HG03039 (cell line): Measurements from ENCODE around the gene GNB2.
"Not testable (repeated sequence)": the region's sequence is repeated elsewhere in the genome, so short reads cannot be mapped to it uniquely, and the experiment has no call there.

Source experiments
- ATAC-seq: cut with Tn5 transposase; IDR thresholded peaks from one replicate; pipeline ENCODE4 v1.9.1; 2021; ENCODE audit warnings: mild to moderate bottlenecking, moderate library complexity; ENCODE audit not compliant: unreplicated experiment

The GNB2 gene

DNA sequence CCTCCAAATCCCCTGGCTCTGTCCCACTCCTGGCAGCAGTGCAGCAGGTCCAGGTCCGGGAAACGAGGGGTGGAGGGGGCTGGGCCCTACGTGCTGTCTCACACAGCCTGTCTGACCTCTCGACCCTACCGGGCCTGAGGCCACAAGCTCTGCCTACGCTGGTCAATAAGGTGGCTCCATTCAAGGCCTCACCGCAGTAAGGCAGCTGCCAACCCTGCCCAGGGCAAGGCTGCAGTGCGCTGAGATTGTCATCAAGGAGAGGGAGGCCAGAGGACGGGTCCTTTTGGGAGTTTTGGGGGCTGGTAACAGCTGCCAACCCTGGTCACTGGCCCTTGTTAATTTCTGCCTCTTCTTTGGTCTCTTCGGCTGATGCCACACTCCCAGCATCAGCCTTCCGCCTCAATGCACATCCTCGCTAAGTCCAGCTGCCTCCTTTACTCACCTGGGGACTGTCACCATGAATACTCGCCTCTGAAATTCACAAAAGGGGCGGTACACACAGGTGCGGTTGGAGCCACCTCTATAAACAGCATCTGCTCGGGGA, 50.3 kb downstream of the GNB2 start:
- ATAC-seq: no peak

DNA sequence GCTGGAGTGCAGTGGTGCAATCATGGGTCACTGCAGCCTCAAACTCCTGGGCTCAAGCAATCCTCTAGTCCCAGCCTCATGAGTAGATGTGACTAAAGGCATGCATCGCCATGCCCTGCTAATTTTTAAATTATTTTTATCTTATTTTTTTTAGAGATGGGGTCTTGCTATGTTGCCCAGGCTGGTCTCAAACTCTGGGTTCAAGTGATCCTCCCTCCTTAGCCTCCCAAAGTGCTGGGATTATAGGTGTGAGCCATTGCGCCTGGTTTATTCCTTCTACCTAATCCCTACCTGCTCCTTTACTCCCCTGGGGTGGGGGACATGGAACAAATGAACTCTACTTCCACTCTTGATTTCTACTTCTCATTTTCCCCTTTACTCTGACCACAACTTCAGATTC, 50.8 kb downstream of the GNB2 start:
- not testable (repeated sequence) for ATAC-seq

DNA sequence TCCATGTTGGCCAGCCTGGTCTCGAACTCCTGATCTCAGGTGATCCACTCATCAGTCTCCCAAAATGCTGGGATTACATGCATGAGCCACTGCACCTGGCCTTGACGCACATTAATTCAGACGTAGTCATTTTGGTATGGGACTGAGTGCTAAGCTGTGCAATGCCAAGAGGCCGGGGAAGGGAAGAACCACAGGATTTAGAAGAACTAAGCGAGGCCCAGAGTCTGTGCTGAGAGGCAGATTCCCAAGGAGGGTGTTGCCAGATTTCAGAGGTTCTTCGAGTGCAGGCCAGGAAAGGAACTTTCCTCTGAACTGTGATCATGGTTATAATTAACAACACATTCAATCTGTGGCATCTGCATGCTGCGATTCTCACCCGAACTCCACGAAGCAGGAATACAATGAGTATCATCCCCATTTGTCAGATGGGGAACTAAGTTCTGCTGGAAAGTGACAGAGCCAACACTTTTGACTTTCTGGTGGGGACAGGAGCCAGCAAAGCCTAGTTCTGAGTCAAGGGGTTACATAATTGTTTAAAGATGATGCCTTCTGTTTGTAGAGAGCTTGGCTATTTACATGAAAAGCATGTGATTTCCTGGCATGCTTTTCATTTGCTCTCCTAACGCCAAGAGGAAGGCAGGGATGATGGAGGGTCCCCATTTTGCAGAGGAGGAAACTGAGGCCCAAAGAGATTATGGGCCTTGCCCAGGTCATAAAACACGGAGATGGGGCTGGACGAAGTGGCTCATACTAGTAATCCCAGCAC, 53.6 kb downstream of the GNB2 start:
- no peak for ATAC-seq

DNA sequence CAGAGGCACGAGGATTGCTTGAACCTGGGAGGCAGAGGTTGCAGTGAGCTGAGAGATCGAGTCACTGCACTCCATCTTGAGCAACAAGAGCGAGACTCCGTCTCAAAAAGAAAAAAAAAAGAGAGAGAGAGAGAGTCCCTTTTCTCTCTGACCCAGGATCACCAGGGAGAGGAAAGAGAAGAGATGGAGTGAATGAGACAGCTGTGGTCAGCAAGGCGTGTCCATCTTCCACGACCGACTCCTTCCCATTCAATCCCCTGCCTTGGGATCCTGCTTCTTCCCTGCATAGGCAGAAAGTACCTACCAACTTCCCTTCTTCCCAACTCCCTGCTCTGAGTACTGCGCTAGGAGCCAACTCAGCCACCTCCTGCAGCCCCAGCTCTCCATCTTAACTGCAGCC, 54.7 kb downstream of the GNB2 start:
- ATAC-seq: no peak
